Measurements from ENCODE around the gene RREB1. TPM values are rescaled to one million over a fixed set of nuclear protein-coding genes. Genes with fewer than 3 reads are reported as not detected.

RREB1 gene
- polyA plus RNA-seq, 2 of the 4 experiments (the other 2 are of a cell fraction): 2.2 to 5.0 TPM

- DNase-seq (ENCODE audit: low read depth in 1 of 2, low spot score in 1 of 2): no peak
- H3K9me3 ChIP-seq: no peaks in the 10 kb centered on the region
- no peak for FAIRE-seq
- WGBS (ENCODE audit: missing lambda C conversion rate): 93% methylated on average over 5 of the region's 5 CpGs
- peaks cover 5% of the 10 kb centered on the region; the same call in 2 of the 3 replicates for H3K4me1 ChIP-seq
- no peak overlapping the region for H3K4me2 ChIP-seq
- no peak for TF ChIP-seq ESRRA (IDR thresholded peaks at IDR 0.05; ENCODE audit: borderline replicate concordance, low read length)
- no peak for TF ChIP-seq CBX8 (IDR thresholded peaks at IDR 0.05)
- TF ChIP-seq RCOR1 (IDR thresholded peaks at IDR 0.05; ENCODE audit: low read depth, low read length): no peak
- TF ChIP-seq HEYL (CRISPR knock-in tag; IDR thresholded peaks at IDR 0.05): no peak
- no peak for TF ChIP-seq E2F6 (IDR thresholded peaks at IDR 0.05; ENCODE audit: borderline replicate concordance, low read depth)
- TF ChIP-seq HDAC2 (IDR thresholded peaks at IDR 0.05): no peak
- TF ChIP-seq, protein P1, sequence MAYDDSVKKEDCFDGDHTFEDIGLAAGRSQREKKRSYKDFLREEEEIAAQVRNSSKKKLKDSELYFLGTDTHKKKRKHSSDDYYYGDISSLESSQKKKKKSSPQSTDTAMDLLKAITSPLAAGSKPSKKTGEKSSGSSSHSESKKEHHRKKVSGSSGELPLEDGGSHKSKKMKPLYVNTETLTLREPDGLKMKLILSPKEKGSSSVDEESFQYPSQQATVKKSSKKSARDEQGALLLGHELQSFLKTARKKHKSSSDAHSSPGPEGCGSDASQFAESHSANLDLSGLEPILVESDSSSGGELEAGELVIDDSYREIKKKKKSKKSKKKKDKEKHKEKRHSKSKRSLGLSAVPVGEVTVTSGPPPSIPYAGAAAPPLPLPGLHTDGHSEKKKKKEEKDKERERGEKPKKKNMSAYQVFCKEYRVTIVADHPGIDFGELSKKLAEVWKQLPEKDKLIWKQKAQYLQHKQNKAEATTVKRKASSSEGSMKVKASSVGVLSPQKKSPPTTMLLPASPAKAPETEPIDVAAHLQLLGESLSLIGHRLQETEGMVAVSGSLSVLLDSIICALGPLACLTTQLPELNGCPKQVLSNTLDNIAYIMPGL (CRISPR knock-in tag; IDR thresholded peaks at IDR 0.05; ENCODE audit: borderline replicate concordance): no peak
- TF ChIP-seq, protein P2, sequence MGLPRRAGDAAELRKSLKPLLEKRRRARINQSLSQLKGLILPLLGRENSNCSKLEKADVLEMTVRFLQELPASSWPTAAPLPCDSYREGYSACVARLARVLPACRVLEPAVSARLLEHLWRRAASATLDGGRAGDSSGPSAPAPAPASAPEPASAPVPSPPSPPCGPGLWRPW (IDR thresholded peaks at IDR 0.05): no peak
- no peak overlapping the region for H3K4me3 ChIP-seq
- H3K27ac ChIP-seq: no peak overlapping the region
- POLR2A ChIA-PET: no interaction called here
- no peak for ATAC-seq
- CTCF ChIA-PET: interaction anchor here (1.0 kb wide), 1 partner anchor 10 kb away, joined by 3 read pairs; no protein-coding TSS in a partner anchor
Observed at GRCh38 chr6:7176208-7176607, 68.4 kb downstream of the RREB1 start.

DNA sequence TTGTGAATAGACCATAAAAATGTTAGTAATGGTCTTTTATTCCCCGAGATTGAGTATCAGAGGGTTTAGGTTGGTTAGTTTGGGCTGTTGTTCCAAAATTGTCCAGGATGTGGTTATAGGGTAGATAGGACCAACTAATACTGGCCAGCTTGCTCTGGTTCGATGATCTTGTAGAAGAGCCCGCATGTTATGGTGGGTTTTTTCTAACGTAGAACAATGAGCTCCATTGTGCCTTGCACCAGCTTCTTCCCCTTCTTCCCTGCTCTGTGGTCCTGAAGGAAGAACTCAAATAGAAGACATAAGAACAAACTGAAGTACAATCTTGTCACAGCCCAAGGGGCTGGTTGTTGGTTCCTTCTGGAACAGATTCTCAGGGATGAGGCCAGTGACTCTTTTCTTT lies 70.5 kb downstream of the RREB1 start:
- ATAC-seq: no peak
- Histone ChIP-seq H3K4me3 (no peak overlapping the region), H3K27ac (no peak overlapping the region), H3K4me1 (peaks cover 5% of the 10 kb centered on the region; the same call in 2 of the 3 replicates), H3K9me3 (no peaks in the 10 kb centered on the region), H3K4me2 (no peak overlapping the region)
- no peak for DNase-seq (ENCODE audit: low read depth in 1 of 2, low spot score in 1 of 2)
- ChIA-PET POLR2A (no interaction called here), CTCF (no interaction called here)
- 91% methylated on average over 4 of the region's 4 CpGs for WGBS (ENCODE audit: missing lambda C conversion rate)
- FAIRE-seq: no peak
- no peak for TF ChIP-seq KDM1A (IDR thresholded peaks at IDR 0.05; ENCODE audit: low read depth)
- TF ChIP-seq FOSL2 (IDR thresholded peaks at IDR 0.05): no peak
- no peak for TF ChIP-seq FOSL2 (CRISPR knock-in tag; IDR thresholded peaks at IDR 0.05)
- TF ChIP-seq SMC3 (IDR thresholded peaks at IDR 0.05): no peak
- TF ChIP-seq TP53 (CRISPR knock-in tag; IDR thresholded peaks at IDR 0.05): no peak
- TF ChIP-seq, protein P3, sequence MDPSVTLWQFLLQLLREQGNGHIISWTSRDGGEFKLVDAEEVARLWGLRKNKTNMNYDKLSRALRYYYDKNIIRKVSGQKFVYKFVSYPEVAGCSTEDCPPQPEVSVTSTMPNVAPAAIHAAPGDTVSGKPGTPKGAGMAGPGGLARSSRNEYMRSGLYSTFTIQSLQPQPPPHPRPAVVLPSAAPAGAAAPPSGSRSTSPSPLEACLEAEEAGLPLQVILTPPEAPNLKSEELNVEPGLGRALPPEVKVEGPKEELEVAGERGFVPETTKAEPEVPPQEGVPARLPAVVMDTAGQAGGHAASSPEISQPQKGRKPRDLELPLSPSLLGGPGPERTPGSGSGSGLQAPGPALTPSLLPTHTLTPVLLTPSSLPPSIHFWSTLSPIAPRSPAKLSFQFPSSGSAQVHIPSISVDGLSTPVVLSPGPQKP (IDR thresholded peaks at IDR 0.05; ENCODE audit: low read depth, low read length): no peak
- TF ChIP-seq FOXS1 (CRISPR knock-in tag; IDR thresholded peaks at IDR 0.05): no peak
- no peak for TF ChIP-seq EHF (CRISPR knock-in tag; IDR thresholded peaks at IDR 0.05)
- TF ChIP-seq MAZ (IDR thresholded peaks at IDR 0.05; ENCODE audit: borderline replicate concordance, low read depth, low read length): no peak
- TF ChIP-seq RFX5 (IDR thresholded peaks at IDR 0.05): no peak
- no peak for TF ChIP-seq GATA3 (IDR thresholded peaks at IDR 0.05; ENCODE audit: borderline replicate concordance)
- TF ChIP-seq USF2 (IDR thresholded peaks at IDR 0.05): no peak
- TF ChIP-seq RARB (CRISPR knock-in tag; IDR thresholded peaks at IDR 0.05): no peak
- no peak for TF ChIP-seq CHD4 (IDR thresholded peaks at IDR 0.05; ENCODE audit: borderline replicate concordance)
- no peak for TF ChIP-seq MYC (IDR thresholded peaks at IDR 0.05; ENCODE audit: borderline replicate concordance, low read length)
- TF ChIP-seq FOSB (CRISPR knock-in tag; IDR thresholded peaks at IDR 0.05): no peak
- TF ChIP-seq, protein P2 (IDR thresholded peaks at IDR 0.05): no peak
- TF ChIP-seq E2F6 (IDR thresholded peaks at IDR 0.05; ENCODE audit: borderline replicate concordance, low read depth): no peak
- TF ChIP-seq NR3C1 (IDR thresholded peaks at IDR 0.05): no peak
